Neural crest cell (in vitro differentiated cells): Measurements from ENCODE around the gene SPIB. TPM values are rescaled to one million over a fixed set of nuclear protein-coding genes. Genes with fewer than 3 reads are reported as not detected.

ENCODE experiments used
- DNase-seq: peaks from one replicate; pipeline ENCODE4 v3.0.0; 2021; ENCODE audit warnings: low read depth, mixed read lengths, low spot score
- H3K27ac Mint-ChIP-seq: one replicate; pipeline ENCODE4 v1.8.0; 2021; ENCODE audit warnings: mild to moderate bottlenecking, mixed read lengths; ENCODE audit not compliant: unreplicated experiment
- H3K27me3 Mint-ChIP-seq: 2 replicates; pipeline ENCODE4 v1.8.0; 2021; ENCODE audit warnings: low read depth, mild to moderate bottlenecking, mixed read lengths
- H3K36me3 Mint-ChIP-seq: 2 replicates; pipeline ENCODE4 v1.8.0; 2021; ENCODE audit warnings: low read depth, mild to moderate bottlenecking, mixed read lengths
- H3K4me1 Mint-ChIP-seq: 2 replicates; pipeline ENCODE4 v1.8.0; 2021; ENCODE audit warnings: mixed read lengths
- H3K4me3 Mint-ChIP-seq: one replicate; pipeline ENCODE4 v1.8.0; 2021; ENCODE audit warnings: mild to moderate bottlenecking, mixed read lengths
- H3K9me3 Mint-ChIP-seq: 2 replicates; pipeline ENCODE4 v1.8.0; 2021; ENCODE audit warnings: mixed read lengths
- total RNA-seq: library from RNA; stranded (reverse); gene quantifications from 2 replicates; pipeline ENCODE4 v1.2.1, GENCODE V29; 2021
- TF ChIP-seq, protein P1 (sequence below): fragments of 200-600 bp; sonication (generic); conservative IDR thresholded peaks from 2 replicates; pipeline ENCODE4 v1.5.0; 2021; ENCODE audit warnings: antibody characterized with exemption, mild to moderate bottlenecking

SPIB gene
- total RNA-seq, 1 donor from 2014 or later = not detected

DNA sequence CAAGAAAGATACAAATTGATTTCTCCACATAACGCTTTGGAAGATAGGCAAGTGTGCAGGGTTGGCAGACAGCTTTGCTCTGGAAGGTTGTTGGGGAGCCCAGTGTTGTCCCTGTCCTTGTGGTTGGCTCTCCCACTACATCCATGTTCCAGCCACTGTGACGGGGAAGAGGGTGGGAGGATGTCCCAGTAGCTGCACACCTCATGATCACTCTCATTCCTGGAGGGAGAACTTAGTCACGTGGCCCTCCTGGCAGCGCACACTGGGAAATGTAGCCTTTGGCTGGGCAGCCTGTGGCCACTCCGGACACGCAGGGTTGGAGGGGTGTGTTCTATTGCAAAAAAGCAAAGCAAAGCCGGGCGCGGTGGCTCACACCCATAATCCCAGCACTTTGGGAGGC is 24.7 kb upstream of the SPIB start:
- H3K9me3 Mint-ChIP-seq = no peaks in the 10 kb centered on the region
- TF ChIP-seq, protein P1, sequence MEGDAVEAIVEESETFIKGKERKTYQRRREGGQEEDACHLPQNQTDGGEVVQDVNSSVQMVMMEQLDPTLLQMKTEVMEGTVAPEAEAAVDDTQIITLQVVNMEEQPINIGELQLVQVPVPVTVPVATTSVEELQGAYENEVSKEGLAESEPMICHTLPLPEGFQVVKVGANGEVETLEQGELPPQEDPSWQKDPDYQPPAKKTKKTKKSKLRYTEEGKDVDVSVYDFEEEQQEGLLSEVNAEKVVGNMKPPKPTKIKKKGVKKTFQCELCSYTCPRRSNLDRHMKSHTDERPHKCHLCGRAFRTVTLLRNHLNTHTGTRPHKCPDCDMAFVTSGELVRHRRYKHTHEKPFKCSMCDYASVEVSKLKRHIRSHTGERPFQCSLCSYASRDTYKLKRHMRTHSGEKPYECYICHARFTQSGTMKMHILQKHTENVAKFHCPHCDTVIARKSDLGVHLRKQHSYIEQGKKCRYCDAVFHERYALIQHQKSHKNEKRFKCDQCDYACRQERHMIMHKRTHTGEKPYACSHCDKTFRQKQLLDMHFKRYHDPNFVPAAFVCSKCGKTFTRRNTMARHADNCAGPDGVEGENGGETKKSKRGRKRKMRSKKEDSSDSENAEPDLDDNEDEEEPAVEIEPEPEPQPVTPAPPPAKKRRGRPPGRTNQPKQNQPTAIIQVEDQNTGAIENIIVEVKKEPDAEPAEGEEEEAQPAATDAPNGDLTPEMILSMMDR = no peak
- peaks cover 12% of the 10 kb centered on the region for H3K4me1 Mint-ChIP-seq
- no peaks in the 10 kb centered on the region for H3K27me3 Mint-ChIP-seq
- peaks cover 38% of the 10 kb centered on the region for H3K36me3 Mint-ChIP-seq
- H3K4me3 Mint-ChIP-seq = no peak overlapping the region
- DNase-seq = no peak
- no peak overlapping the region for H3K27ac Mint-ChIP-seq

DNA sequence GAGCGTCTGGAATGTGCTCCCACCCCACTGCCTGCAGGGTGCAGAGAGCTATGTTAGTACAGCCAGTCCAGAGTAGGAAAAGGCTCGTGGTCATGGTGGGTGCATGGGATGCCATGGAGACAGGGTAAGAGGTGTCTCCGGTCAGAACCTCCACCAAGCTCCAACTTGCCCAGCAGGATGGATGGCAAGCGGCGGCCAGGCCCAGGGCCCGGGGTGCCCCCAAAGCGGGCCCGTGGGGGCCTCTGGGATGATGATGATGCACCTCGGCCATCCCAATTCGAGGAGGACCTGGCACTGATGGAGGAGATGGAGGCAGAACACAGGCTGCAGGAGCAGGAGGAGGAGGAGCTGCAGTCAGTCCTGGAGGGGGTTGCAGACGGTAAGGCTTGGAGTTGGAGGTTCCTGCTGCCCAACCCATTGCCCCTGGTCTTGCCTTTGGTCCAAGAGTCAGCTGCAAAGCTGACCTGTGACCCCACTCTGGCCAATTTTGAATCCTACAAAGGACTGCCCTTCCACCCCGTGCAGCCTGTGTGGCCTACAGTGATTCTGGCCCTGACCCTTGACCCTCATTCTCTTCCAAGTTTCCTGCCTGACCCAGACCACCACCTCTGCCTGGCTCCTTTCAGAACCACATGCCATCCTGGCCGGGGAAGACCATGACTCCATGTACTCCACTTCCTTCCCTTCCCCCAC is 19.9 kb upstream of the SPIB start:
- H3K36me3 Mint-ChIP-seq = peaks cover 17% of the 10 kb centered on the region
- no peak overlapping the region for H3K27ac Mint-ChIP-seq
- TF ChIP-seq, protein P1 = no peak
- no peak overlapping the region for H3K4me3 Mint-ChIP-seq
- H3K9me3 Mint-ChIP-seq = no peaks in the 10 kb centered on the region
- no peak for DNase-seq
- no peaks in the 10 kb centered on the region for H3K27me3 Mint-ChIP-seq
- peaks cover 18% of the 10 kb centered on the region for H3K4me1 Mint-ChIP-seq

DNA sequence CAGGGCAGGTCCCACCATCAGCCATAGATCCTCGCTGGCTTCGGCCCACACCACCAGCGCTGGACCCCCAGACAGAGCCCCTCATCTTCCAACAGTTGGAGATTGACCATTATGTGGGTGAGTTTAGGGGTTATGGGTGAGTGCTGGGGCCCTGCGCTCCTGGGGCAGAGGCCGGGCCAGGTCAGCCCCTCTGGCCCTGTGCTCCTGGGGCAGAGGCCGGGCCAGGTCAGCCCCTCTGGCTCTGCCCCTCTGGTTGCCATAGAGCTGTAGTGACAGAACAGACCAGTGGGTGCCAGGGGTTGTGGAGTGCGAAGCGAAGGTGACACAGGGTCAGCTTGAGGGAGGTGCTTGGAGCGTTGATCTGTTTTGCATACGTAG is 19.4 kb upstream of the SPIB start:
- H3K27ac Mint-ChIP-seq = no peak overlapping the region
- no peaks in the 10 kb centered on the region for H3K27me3 Mint-ChIP-seq
- H3K9me3 Mint-ChIP-seq = no peaks in the 10 kb centered on the region
- H3K36me3 Mint-ChIP-seq = peaks cover 14% of the 10 kb centered on the region
- H3K4me3 Mint-ChIP-seq = no peak overlapping the region
- TF ChIP-seq, protein P1 = no peak
- DNase-seq = no peak
- H3K4me1 Mint-ChIP-seq = peaks cover 18% of the 10 kb centered on the region

DNA sequence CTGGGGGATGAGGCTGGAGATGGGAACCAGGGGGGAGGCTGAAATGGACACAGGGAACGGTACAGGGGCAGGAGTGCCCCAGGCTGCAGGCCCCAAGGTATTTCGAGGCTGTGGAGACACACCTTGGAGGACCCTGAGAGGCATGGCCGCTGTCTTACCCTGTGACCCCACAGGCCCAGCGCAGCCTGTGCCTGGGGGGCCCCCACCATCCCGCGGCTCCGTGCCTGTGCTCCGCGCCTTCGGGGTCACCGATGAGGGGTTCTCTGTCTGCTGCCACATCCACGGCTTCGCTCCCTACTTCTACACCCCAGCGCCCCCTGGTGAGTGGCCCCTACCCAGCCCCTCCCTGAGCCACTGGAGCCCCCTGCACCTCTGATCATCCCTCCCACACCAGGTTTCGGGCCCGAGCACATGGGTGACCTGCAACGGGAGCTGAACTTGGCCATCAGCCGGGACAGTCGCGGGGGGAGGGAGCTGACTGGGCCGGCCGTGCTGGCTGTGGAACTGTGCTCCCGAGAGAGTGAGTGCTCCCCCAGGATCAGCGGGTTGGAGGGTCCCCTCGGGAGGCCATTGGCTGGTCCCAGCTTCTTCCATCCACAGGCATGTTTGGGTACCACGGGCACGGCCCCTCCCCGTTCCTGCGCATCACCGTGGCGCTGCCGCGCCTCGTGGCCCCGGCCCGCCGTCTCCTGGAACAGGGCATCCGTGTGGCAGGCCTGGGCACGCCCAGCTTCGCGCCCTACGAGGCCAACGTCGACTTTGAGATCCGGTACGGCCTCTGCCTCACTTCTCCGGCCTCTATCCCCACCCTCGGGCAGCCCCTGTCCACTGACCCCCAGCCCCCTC is 16.9 kb upstream of the SPIB start:
- Mint-ChIP-seq H3K4me1 (peaks cover 18% of the 10 kb centered on the region), H3K27ac (no peak overlapping the region), H3K27me3 (no peaks in the 10 kb centered on the region), H3K9me3 (no peaks in the 10 kb centered on the region), H3K4me3 (no peak overlapping the region), H3K36me3 (peaks cover 14% of the 10 kb centered on the region)
- TF ChIP-seq, protein P1 = no peak
- DNase-seq = no peak

DNA sequence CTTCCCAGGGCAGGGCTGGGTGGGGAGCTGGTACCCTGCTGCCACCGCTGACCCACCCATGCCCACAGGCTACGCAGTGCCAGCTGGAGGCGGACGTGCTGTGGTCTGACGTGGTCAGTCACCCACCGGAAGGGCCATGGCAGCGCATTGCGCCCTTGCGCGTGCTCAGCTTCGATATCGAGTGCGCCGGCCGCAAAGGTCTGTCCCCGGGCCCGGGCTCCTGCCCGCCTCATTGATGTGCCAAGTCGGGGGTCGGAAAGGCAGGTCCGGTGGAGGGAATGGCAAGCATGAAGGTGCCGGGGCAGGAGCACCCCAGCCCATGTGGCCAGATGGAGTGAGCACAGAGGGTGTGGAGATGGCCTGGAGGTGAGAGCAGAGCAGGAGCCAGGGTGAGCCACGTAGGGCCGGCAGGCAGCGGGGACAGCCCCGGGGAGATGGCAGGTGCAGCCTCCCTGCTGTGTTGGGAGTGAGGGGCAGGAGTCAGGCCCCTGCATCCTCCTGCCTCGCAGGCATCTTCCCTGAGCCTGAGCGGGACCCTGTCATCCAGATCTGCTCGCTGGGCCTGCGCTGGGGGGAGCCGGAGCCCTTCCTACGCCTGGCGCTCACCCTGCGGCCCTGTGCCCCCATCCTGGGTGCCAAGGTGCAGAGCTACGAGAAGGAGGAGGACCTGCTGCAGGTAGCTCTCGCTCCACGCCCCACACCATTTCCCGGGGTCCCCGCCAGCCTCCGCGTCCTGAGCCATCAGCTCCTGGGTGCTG is 16.0 kb upstream of the SPIB start:
- Mint-ChIP-seq H3K36me3 (peaks cover 13% of the 10 kb centered on the region), H3K4me1 (peaks cover 16% of the 10 kb centered on the region), H3K9me3 (no peaks in the 10 kb centered on the region), H3K27ac (no peak overlapping the region), H3K4me3 (no peak overlapping the region), H3K27me3 (no peaks in the 10 kb centered on the region)
- no peak for DNase-seq
- TF ChIP-seq, protein P1 = no peak
